Motor neuron (in vitro differentiated cells): Measurements from ENCODE around the gene GLB1L2. TPM values are rescaled to one million over a fixed set of nuclear protein-coding genes. Genes with fewer than 3 reads are reported as not detected.

Experiments used
- total RNA-seq, 8 experiments: library from RNA; unstranded; fragments of 300-600 nt; gene quantifications; 2 replicates each; pipeline versions ENCODE4 v1.2.3 to v1.2.4, GENCODE V29; 2022

GLB1L2 gene
- total RNA-seq, 8 experiments from 2014 or later = 1.8 to 13.6 (median 5.2) TPM

Other genes with a start within 250 kb of the GLB1L2 start
- gene NCAPD3, start 108.0 kb upstream of the GLB1L2 start, total RNA-seq = 10 to 100 TPM in 7 of 8 experiments, 1 to 10 TPM in 1; 6.5 to 54.4 (median 12.1) TPM
- 10 to 100 TPM; 22.3 to 46.0 (median 37.0) TPM for gene VPS26B, start 107.3 kb upstream of the GLB1L2 start, total RNA-seq
- gene THYN1, start 78.6 kb upstream of the GLB1L2 start, total RNA-seq = 10 to 100 TPM; 45.7 to 97.0 (median 70.3) TPM
- gene ACAD8, start 78.4 kb upstream of the GLB1L2 start, total RNA-seq = 10 to 100 TPM; 21.4 to 45.0 (median 28.2) TPM
- gene GLB1L3, start 55.6 kb upstream of the GLB1L2 start, total RNA-seq = 1 to 10 TPM in 3 of 8 experiments, under 1 TPM in 4, not detected in 1; 0.13 to 1.7 (median 1.00) TPM
- gene B3GAT1, start 80.3 kb downstream of the GLB1L2 start, total RNA-seq = 10 to 100 TPM in 5 of 8 experiments, 1 to 10 TPM in 1, under 1 TPM in 2; 0.18 to 23.9 (median 17.6) TPM